Activated gamma-delta T cell treated with Interleukin-2 at 50 U/mL for 16 hours (primary cell): ENCODE results near the gene TMTC1.
"Not testable (repeated sequence)": the region's sequence is repeated elsewhere in the genome, so short reads cannot be mapped to it uniquely, and the experiment has no call there.

Source experiments
- DNase-seq: peaks from one replicate; pipeline ENCODE4 v3.0.0-alpha.2; 2020

The TMTC1 gene

DNA sequence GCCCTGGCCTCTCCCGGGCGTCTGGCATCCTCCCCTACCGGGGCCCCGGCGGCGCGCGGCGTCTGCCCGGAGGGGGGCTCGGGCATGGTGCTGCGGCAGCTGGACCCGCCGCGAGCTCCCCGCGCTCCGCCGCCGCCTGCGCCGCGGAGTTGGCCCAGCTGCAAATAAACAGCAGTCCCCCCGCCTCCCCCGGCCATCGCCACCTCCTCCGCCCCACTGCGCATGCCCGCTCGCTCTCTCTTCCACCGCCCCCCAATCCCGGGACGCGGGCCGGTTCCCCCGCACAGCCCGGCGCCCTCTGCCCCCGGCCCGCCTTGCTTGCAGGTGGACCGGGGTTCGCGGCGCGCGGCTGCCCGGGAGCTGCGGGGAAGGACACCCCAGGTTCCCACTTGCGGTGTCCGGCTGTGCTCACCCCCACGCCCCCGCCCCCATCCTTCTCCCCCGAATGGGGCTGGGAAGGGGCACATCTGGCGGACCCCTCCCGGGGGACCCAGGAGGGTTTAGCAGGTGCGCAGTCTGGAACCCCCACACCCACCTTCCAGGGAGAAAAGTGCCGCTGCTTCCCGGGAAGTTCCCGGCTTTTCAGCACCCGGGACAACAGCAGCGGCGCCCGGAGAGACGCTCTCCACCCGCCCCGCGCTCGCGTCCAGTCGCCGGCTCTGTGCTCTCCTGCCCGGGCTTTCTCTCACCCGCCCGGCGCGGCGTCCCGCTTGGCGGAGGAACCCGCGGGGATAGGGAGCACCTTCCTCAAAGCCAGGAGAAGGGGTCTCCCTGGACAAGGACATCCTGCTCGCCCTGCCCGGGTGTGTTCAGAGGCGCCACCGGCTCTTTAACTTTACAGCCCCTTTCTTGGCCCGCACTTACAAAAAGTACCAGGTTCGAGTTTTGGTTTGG is at the start of gene TMTC1:
Gene TMTC1, minus strand, starts transcription at position 170 of the 894 bp plus-strand sequence. CDS start 191 bp downstream, outside the sequence.
- no peak for DNase-seq

DNA sequence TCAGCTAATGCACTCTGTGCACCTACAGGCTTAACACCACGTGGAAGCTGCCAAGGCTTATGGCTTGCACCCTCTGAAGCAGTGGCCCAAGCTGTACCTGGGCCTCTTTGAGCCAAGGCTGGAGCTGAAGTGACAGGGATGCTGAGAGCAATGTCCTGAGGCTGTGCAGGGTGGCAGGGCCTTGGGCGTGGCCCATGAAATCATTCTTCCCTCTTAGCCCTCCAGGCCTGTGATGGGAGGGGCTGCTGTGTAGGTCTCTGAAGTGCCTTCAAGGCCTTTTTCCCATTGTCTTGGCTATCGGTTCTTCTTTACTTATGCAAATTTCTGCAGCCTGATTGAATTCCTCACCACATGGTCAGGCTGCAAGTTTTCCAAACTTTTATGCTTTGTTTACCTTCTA is 47.4 kb upstream of the TMTC1 start:
- DNase-seq: no peak

DNA sequence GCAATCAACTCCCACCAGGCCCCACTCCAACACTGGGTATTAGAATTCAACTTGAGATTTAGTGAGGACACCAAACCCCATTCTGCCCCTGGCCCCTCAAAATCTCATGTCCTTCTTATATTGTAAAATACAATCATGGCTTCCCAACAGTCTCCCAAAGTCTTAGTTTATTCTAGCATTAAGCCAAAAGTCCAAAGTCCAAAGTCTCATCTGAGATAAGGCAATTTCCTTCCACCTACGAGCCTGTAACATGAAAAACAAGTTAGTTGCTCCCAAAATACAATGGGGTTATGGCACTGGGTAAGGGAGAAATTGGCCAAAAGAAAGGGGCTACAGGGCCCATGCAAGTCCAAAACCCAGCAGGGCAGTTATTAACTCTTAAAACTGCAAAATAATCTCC is 46.6 kb upstream of the TMTC1 start:
- no peak for DNase-seq

DNA sequence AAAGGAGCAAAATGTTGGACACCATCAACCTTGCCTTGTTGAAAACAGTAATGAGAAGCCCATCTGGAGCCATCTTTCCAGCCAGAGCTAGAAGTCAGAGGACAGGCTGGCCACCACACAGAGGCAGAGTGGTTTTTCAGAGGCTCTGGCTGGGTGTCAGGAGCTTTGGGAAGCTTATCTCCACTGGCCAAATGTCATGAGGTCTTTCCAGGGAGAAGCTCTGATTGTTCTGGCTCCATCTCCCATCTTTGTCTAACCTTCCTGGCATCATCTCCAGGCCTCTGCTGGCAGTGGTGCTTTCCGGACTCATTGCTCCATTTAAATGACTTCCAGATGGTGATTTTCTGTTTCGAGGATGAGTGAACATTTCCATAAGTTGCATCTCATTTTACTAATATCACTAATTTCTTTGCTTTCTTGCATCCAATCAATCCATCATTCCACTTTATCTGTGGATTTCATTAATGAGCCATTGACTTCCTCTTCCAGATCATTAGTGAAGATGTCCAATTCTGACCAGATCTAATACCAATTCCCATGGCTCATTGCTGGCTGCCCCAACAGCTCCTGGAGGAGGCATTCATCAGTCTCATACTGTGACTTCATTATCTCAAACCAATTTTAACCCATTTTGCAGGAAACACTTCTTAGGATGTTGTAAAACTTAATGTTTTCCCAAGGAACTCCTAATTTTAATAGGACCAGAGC is 35.3 kb upstream of the TMTC1 start:
- DNase-seq: no peak

DNA sequence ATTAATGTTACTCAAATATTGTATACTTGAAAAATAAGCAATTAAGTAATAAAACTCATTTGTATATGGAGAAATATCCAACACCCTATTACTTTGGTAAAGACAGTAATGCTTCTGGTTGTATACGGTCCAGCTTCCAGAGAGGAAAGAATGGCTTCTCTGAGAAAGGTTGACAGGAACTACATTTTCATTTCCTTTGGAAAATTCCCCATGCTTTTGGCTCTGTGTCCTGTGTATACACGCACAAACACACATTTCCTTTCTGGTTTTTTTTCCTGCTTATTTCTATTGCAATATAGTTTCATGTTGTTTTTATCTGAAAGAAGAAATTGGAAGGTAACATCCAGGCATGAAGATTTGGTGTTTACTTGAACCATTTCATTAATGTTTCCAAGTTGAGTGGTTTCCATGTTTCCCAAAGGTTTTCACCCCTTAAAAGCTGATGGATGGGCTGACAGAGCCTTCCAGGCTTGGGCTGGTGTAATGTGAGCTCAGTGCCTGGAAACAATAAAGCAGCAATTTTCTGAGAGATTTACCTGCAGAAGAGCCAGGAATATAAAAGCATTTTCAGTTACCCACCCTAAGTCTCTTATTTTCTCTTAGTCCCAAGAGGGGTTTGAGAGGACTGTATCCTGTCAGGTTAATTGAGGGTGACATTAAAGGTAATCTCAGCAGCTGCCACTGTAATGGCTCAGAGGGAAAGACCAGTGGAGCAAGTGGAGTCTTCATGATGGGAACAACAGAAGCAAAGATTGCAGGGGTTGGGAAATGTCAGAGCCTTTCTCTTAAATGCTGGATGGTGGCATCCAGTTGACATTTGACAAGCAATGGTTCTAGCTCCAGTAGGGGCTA is 33.4 kb upstream of the TMTC1 start:
- DNase-seq: no peak

DNA sequence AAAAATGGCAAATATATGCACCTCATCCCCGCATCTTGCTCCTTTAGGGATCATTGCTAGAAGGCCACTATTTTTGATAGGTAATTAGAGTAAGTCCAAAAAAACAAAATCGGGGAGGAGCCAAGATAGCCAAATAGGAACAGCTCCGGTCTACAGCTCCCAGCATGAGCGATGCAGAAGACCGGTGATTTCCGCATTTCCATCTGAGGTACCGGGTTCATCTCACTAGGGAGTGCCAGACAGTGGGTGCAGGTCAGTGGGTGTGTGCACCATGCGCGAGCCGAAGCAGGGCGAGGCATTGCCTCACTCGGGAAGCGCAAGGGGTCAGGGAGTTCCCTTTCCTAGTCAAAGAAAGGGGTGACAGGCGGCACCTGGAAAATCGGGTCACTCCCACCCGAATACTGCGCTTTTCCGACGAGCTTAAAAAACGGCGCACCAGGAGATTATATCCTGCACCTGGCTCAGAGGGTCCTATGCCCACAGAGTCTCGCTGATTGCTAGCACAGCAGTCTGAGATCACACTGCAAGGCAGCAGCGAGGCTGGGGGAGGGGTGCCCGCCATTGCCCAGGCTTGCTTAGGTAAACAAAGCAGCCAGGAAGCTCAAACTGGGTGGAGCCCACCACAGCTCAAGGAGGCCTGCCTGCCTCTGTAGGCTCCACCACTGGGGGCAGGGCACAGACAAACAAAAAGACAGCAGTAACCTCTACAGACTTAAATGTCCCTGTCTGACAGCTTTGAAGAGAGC is 26.0 kb upstream of the TMTC1 start:
- not testable (repeated sequence) for DNase-seq

DNA sequence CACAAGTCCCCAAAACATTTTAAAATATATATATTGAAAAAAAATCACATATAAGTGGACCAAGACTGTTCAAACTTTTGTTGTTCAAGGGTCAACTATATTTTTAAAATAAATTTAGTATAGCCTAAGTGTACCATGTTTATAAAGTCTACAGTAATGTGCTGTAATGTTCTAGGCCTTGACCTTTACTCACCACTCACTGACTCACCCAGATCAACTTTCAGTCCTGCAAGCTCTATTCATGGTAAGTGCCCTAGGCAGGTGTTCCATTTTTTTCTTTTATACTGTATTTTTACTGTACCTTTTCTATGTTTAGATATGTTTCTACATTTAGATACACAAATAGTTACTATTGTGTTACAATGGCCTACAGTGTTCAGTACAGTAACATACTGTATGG is 23.4 kb upstream of the TMTC1 start:
- no peak for DNase-seq

DNA sequence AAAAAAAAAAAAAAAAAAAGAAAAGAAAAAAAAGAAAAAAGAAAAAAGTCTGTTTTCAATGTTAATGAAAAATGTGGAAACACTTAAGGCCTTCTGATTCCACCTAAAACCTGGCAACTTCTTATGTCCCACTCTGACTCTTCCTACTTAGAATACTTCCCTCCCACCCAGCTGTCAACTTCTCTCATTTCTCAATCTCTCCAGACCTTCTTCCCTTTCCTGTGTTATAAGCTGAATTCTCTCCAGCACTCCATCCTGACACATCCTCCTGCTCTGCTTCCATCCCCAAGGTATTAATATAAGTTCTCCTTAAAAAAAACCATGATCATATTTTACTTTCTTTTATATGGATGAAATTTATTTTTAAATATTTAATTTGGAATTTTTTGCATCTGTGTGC is 20.3 kb upstream of the TMTC1 start:
- no peak for DNase-seq

DNA sequence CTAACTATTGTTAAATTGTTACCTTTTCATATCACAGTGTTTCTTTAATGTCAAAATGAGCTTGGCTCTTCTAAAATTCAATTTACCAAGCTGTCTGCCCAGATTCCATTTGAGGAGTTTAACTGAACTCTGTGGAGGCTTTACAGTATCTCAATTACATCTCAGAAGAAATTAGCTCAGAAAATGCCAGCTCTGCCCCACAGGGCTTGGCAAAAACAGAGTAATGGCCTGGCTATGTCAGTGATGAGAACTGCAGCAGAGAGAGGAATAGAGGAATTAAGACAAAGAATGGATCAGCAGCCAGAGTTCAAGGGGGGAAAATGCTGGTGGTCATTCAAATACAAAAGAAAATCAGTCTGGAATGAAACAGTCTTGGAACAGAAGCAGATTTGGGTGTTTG is 15.8 kb upstream of the TMTC1 start:
- no peak for DNase-seq

DNA sequence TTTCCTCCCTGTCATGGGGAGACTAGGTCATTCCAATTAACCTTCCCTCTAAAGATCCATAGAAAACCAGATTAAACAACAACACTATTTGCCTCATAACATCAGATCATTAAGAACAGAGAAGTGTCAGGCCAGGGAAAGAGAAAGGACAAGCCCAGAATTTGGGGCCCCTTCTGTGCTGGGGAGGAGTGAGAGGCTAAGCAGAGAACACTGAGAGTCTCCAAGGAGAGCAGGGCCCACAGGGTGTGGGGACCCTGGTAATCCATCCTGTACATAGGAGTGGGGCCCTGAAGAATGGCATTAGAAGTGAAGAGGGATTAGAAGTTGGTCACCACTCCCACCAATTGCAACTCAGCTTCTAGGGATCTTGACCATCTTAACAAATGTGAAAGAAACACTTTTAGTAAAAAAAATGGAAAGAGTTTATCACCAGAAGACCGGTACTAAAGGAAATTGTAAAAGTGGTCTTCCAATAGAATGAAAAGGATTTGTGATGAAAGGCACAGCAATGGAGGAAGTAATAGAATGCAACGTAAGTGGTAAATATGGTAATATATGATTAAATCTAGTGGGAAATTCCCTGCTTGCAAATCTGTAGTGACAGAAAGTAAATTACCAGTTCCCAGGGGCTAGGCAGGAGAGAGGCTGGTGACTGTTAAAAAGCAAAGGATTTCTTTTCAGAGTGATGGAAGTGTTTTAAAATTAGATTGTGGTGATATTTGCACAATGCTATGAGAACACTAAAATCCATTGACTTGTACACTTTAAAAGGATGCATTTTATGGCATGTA is 14.0 kb upstream of the TMTC1 start:
- no peak for DNase-seq

DNA sequence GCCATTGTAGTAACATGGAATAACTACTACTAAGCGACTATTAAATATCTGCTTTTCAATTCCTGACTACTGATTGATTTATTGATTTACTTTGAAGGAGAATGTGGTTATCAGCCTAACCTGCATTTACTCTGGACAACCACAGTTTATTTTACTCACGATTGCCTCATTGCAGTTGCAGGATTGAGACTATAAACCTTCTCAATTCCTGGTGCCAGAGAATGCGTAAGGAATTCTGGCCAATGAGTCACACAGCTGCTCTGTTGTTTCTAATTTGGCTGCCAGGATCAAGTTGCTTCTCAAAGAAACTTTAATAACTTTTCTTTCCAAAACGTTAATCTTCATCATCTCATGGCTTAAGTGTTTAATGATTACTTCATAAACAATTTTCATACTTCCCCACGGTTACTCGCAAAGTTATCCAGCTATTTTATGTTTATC is 13.1 kb upstream of the TMTC1 start:
- DNase-seq: no peak

DNA sequence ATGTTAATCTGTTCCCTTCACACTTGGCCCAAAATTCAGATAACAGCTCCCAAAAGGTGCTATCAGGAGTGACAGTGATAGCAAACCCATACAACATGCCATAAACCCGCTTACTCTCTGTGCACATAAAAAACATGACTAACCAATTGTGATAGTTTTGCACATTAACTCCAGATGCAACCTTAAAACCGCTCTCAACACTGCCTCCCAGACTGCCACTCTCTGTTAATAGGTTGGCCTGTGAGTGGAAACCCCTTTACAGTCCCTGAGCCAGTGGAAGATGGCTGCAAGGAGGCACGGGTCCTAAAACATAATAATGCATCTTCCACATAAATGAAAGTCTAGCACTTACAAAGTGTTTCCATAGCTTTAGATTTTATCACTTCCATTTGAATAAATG is 12.0 kb upstream of the TMTC1 start:
- no peak for DNase-seq

DNA sequence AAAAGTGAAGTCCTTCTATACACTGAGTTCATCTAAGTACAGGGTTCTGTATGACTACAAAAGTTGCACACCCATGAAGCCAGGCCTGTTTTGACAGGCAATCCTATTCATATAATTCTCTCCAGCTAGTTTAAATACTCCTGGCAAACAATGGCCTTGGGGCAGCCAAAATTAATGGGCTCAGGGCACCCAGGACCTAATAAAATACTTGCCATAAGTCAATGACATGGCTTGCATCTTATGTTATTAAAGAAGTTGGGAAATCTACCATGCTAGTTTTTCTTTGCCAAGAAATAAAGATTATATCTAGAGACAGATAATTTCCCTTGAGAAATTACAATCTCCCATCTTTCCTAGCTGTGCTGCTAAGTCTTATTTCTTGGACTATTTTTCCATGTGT is 11.1 kb upstream of the TMTC1 start:
- DNase-seq: no peak

DNA sequence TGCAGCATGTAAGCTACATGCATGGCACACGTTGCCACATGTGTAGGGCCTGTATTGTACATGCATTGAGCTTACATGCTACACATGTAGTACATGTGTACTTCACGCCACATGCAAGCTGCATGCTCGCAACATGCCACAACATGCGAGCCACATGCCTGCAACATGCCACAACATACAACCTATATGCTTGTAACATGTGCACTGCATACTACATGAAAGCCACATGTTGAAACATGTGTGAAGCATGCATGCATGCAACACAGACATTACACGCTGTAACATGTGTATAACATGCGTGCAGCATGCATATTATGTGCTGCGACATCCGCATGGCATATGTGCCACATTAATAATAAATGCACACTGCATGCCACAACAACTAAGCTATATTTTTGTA is 9.1 kb upstream of the TMTC1 start:
- DNase-seq: no peak

DNA sequence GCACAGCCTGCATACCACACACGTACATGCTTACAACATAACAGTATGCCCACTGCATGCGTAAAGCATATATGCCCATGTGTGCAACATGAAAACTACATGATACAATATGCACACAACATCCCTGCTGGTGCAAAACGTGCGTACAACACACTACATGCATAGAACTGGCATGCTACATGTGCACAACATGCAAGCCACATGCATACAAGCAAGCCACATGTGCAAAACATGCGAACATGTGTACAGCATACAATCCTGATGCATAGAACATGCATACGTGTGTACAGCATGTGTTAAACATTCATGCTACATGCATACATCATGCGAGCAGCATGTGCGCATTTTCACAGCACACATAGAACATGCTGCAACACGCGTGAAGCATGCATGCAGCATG is 8.4 kb upstream of the TMTC1 start:
- no peak for DNase-seq

DNA sequence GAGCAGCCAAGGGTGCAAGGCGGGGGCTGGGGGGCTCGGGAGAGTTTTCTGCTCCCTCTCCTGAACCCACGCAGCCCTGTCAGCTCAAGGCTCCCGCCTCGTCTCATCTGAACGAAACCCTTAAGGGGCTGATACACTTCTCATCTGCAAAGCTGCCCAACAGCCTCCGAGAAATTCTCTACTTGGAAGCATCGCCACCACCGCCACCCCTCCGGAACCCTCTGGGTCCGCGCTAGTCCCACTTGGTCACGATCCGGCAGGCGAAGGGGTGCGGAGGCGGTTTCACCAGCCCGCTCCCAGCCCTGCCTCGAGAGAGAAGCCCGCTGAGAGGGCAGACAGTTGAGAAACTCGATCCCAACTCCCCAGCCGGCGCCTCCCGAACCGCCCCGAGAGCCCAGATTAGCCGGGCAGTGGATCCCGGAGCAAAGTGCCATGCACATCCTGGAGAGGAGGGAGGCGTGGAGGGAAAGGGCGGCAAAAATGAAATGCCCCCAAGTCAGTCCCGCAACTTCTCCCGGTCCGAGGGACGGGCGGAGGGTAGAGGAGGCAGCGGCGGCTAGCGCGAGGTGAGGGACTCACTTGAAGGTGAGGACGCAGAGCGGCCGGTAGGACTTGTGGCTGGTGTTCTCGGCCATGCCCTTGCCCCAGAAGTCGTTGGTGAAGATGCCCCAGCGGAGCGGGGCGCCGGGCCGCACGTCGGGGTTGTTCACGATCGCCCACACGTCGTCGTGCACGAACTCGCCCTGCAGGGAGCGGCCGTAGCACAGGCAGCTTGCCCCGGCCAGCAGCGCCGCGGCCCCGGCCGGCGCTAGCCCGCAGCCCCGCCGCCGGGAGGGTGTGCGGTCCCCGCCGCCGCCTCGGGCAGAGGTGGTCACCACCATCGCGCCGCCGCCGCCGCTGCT is 620 bp downstream of the TMTC1 start:
- no peak for DNase-seq

DNA sequence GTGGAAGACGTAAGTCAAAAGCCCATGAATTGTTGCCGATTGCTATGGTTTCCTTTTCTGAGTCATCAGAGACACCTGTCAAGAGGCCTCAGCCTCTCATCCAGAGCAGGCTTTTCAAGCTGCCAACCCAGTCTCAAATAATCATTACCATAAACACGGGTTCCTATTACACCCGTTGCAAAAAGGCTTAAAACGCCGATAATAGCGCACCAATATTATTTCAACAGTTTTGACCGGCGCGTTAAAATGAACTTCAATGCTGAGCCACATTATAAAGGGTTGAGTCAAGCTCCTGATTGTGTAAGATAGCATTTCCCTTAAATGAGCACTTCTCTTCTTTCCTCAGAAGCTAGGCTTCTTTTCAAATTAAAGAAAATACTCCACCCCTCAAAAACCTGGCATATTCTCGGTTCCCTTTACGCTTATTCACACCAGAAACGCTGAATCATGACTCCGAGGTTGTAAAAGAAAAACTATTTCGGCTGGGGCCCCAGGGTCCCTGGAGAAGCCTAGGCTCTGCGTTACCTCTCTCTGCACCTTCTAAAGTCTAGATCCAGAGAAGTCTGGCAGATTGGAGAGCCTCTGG is 1.4 kb downstream of the TMTC1 start:
- DNase-seq: no peak

DNA sequence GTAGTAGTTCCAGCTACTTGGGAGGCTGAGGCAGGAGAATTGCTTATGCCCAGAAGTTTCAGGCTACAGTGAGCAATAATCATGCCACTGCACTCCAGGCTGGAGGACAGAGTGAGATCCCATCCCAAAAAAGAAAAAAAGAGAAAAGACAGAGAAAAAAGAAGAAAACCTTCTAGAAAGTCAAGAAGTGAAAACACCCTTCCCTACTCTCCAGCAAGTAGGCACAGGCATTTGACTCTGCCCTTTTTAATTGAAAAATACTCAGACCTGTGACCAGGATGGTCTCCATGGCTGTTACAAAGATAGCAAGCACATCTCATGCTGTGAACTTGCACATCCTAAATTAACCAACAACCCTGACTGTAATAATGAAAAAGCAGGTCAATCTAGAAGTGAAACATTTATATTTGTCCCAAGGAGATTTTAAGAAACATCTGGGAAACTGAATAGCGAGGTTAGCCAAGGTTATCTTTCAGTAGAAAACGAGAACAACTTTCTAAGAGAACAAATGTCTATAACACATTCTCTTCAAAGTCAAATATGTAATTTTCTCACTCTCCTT is 2.0 kb downstream of the TMTC1 start:
- no peak for DNase-seq

DNA sequence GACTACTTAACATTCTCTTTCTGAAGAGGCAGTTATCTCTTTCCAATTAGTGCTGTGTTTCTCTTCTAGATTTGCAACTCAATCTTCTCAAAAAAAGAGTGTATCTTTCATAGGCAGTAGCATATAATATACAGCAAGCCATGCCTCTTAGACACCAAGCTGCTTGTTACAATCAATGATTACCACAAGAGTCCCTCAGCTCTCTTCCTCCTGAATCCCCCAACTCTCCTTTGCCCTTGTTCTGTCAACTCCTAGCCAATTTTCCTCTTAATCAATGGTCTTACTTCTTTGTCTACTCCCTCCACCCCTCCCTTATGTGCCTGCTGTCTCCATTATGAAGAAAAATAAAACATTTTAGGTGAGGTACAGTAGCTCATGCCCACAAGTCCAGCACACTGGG is 2.6 kb downstream of the TMTC1 start:
- DNase-seq: no peak

DNA sequence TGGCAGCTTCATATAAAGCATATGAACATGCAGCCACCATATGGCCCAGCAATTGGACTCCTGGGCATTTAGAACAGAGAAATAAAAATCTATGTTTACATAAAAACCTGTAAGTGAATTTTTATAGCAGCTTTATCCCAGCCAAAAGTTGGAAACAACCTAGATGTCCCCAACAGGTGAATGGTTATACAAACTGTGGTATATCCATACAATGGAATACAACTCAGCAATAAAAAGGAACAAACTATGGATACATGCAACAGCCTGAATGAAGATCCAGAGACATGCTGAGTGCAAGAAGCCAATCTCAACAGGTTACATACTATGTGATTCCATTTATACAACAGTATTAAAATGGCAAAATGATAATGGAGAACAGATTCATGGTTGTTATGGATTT is 3.7 kb downstream of the TMTC1 start:
- DNase-seq: no peak
